ENCODE data around the gene SKP1. TPM values are rescaled to one million over a fixed set of nuclear protein-coding genes. Genes with fewer than 3 reads are reported as not detected.

SKP1 gene
- total and polyA plus RNA-seq, 10 of the 15 experiments (the other 5 are each of a cell fraction or from before 2014, with no cell fraction given): 100 to 1,686 (median 519) TPM

GRCh38 chr5:134209477-134210245, 32.9 kb upstream of the SKP1 start:
- peaks cover 16% of the 10 kb centered on the region; the same call in 1 of the 2 replicates for H4K20me1 ChIP-seq (ENCODE audit: control insufficient read depth, insufficient read depth)
- ATAC-seq: no peak
- H3K9me3 ChIP-seq (replicated peaks; ENCODE audit: control insufficient read depth, insufficient read depth, low read length): peaks cover 7% of the 10 kb centered on the region
- intact Hi-C loops (cut with micrococcal nuclease; ENCODE audit: unreplicated experiment) (no loop called here), in situ Hi-C loops (cut with MboI) (no loop called here)
- no peak for FAIRE-seq
- peaks cover 92% of the 10 kb centered on the region for H3K79me2 ChIP-seq (ENCODE audit: control insufficient read depth, insufficient read depth, low read length)
- WGBS (ENCODE audit: insufficient coverage, insufficient replicate concordance, low lambda C conversion rate, missing lambda C conversion rate): 73% methylated on average over 14 of the region's 14 CpGs
- RAD21 ChIA-PET (ENCODE audit: unreplicated experiment): interaction anchor here (1.1 to 1.3 kb wide), 2 partner anchors 13 to 25 kb away, joined by 3 to 4 read pairs; no protein-coding TSS in a partner anchor
- no peak overlapping the region; the same call in 1 of the 2 replicates for H3K4me3 ChIP-seq
- CTCF ChIA-PET: interaction anchor here (0.7 to 3.3 kb wide), 5 partner anchors 14 to 80 kb away, joined by 4 to 12 read pairs (median 5); partner anchors contain the start of gene PPP2CA
- no TSS peak for BruUV-seq (replicated peaks)
- no peaks in the 10 kb centered on the region for H3K27me3 ChIP-seq (replicated peaks in 1 of 2; ENCODE audit: control insufficient read depth in 2 of 2, insufficient read depth in 2 of 2, low read length in 1 of 2)
- H2AFZ ChIP-seq (ENCODE audit: control insufficient read depth, low read depth, low read length): no peak overlapping the region
- H3K4me2 ChIP-seq (ENCODE audit: control insufficient read depth, insufficient read depth): no peak overlapping the region
- DNase-seq (ENCODE audit: low read depth, low spot score): no peak
- no peaks in the 10 kb centered on the region for H3K4me1 ChIP-seq (ENCODE audit: control insufficient read depth, insufficient read depth, low read length)
- H3K27ac ChIP-seq (ENCODE audit: control insufficient read depth, insufficient read depth): no peak overlapping the region
- peaks cover 1 to 7% of the 10 kb centered on the region in 2 experiments; a peak in 3 of 4 replicates for H3K36me3 ChIP-seq (ENCODE audit: control insufficient read depth in 2 of 2, insufficient read depth in 2 of 2, low read length in 1 of 2)
- POLR2A ChIA-PET: interaction anchor here (1.6 to 3.0 kb wide), 2 partner anchors 9 to 16 kb away, joined by 3 to 10 read pairs; partner anchors contain the start of gene PPP2CA
- H3K9ac ChIP-seq (ENCODE audit: control insufficient read depth, insufficient read depth, low read length): no peak overlapping the region
- SMC1A ChIA-PET (ENCODE audit: uncharacterized antibody, unreplicated experiment): interaction anchor here (1.0 to 5.9 kb wide), 4 partner anchors 10 to 23 kb away, joined by 3 to 39 read pairs (median 4); no protein-coding TSS in a partner anchor
- TF ChIP-seq KAT2A (conservative IDR thresholded peaks at IDR 0.05; ENCODE audit: control insufficient read depth, low read depth, low read length) (no peak), GABPA (IDR thresholded peaks at IDR 0.05; ENCODE audit: low read depth) (no peak), ATF3 (IDR thresholded peaks at IDR 0.05; ENCODE audit: borderline replicate concordance, extremely low read depth, low read depth, low read length) (no peak), SMAD5 (IDR thresholded peaks at IDR 0.05; ENCODE audit: low read depth) (no peak), CUX1 (IDR thresholded peaks at IDR 0.05; ENCODE audit: insufficient replicate concordance, low read depth, low read length) (no peak), WRNIP1 (IDR thresholded peaks at IDR 0.05; ENCODE audit: borderline replicate concordance, low read depth, low read length) (no peak), TCF3 (IDR thresholded peaks at IDR 0.05; ENCODE audit: borderline replicate concordance, insufficient read depth, low read depth, low read length) (no peak), BCLAF1 (IDR thresholded peaks at IDR 0.05) (no peak), ATF7 (IDR thresholded peaks at IDR 0.05; ENCODE audit: low read depth) (no peak), STAT3 (IDR thresholded peaks at IDR 0.05; ENCODE audit: low read depth, low read length) (no peak), NR2C1 (IDR thresholded peaks at IDR 0.05) (no peak), SMARCA5 (IDR thresholded peaks at IDR 0.05) (no peak), ZNF622 (IDR thresholded peaks at IDR 0.05) (no peak), SIX5 (IDR thresholded peaks at IDR 0.05; ENCODE audit: low read depth, low read length, severe bottlenecking) (no peak), HDAC2 (IDR thresholded peaks at IDR 0.05) (no peak), POLR2AphosphoS5 (IDR thresholded peaks at IDR 0.05; ENCODE audit: low read length) (no peak)

Measured in GM12878 (cell line).